ENCODE data around the gene ADAMTS8. TPM values are rescaled to one million over a fixed set of nuclear protein-coding genes. Genes with fewer than 3 reads are reported as not detected.

The ADAMTS8 gene
- total RNA-seq, 1 donor from 2014 or later: not detected

GRCh38 chr11:130388607-130389205, 39.7 kb downstream of the ADAMTS8 start:
- Histone ChIP-seq H3K36me3 (ENCODE audit: control insufficient read depth, insufficient read depth, low read length) (no peaks in the 10 kb centered on the region), H3K27me3 (ENCODE audit: control insufficient read depth, insufficient read depth, low read length) (peaks cover 25% of the 10 kb centered on the region), H3K4me3 (ENCODE audit: low read depth, low read length) (no peak overlapping the region)
- TF ChIP-seq, protein P1, sequence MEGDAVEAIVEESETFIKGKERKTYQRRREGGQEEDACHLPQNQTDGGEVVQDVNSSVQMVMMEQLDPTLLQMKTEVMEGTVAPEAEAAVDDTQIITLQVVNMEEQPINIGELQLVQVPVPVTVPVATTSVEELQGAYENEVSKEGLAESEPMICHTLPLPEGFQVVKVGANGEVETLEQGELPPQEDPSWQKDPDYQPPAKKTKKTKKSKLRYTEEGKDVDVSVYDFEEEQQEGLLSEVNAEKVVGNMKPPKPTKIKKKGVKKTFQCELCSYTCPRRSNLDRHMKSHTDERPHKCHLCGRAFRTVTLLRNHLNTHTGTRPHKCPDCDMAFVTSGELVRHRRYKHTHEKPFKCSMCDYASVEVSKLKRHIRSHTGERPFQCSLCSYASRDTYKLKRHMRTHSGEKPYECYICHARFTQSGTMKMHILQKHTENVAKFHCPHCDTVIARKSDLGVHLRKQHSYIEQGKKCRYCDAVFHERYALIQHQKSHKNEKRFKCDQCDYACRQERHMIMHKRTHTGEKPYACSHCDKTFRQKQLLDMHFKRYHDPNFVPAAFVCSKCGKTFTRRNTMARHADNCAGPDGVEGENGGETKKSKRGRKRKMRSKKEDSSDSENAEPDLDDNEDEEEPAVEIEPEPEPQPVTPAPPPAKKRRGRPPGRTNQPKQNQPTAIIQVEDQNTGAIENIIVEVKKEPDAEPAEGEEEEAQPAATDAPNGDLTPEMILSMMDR (IDR thresholded peaks at IDR 0.05; ENCODE audit: insufficient read depth, low read length, poor library complexity, severe bottlenecking): no peak
- DNase-seq (ENCODE audit: low read depth): no peak

- DNase-seq (ENCODE audit: low read depth): no peak
- no peaks in the 10 kb centered on the region for H3K36me3 ChIP-seq (ENCODE audit: control insufficient read depth, insufficient read depth, low read length)
- TF ChIP-seq, protein P1 (IDR thresholded peaks at IDR 0.05; ENCODE audit: insufficient read depth, low read length, poor library complexity, severe bottlenecking): no peak
- H3K27me3 ChIP-seq (ENCODE audit: control insufficient read depth, insufficient read depth, low read length): peaks cover 7% of the 10 kb centered on the region
- H3K4me3 ChIP-seq (ENCODE audit: low read depth, low read length): no peak overlapping the region
Observed at GRCh38 chr11:130386056-130386455, 42.4 kb downstream of the ADAMTS8 start.

DNA sequence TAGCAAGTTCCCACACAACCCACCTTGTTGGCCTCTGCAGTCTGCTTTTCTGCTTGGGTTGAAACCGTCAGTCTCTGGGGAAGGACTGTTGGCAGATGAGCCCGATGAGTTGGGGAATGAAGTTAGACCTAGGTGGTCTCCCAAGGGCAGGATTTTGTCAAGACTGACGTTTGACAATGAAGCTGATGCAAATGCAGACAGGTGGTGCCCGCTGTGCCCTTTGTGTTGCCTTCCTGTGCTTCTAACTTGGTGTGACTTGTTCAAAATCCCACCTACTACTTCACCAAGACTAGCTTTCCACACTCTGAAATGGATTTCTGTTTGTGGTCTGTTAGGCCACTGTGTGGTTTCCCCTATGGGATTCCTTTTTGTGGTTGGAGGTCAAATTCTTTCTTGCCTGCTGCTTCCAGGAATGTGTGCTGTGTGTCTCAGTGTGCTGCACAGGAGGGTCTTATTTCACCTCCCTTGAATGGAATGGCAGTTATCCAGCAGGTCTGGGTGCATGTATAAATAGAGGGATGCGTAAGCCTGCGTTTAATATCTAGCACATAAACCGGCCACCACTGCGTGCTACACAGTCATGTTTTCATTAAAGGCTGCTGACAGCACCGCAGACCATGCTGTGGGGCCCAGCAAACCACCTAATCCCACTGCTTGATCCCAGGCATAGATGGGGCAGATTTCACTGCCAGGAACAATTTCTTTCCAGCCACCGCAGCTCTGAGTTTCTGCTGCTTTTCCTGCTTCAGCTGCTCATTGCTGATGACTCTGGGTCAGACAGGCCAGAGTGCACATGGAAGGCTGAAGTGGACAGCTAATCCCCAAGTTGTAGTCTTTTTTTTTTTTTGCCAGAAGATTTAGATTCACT, 44.8 kb downstream of the ADAMTS8 start:
- DNase-seq (ENCODE audit: low read depth): peak; percentile 99
- peaks cover 7% of the 10 kb centered on the region for H3K27me3 ChIP-seq (ENCODE audit: control insufficient read depth, insufficient read depth, low read length)
- H3K4me3 ChIP-seq (ENCODE audit: low read depth, low read length): no peak overlapping the region
- TF ChIP-seq, protein P1 (IDR thresholded peaks at IDR 0.05; ENCODE audit: insufficient read depth, low read length, poor library complexity, severe bottlenecking): no peak
- H3K36me3 ChIP-seq (ENCODE audit: control insufficient read depth, insufficient read depth, low read length): no peaks in the 10 kb centered on the region

- Histone ChIP-seq H3K4me3 (ENCODE audit: low read depth, low read length) (no peak overlapping the region), H3K27me3 (ENCODE audit: control insufficient read depth, insufficient read depth, low read length) (peaks cover 10% of the 10 kb centered on the region), H3K36me3 (ENCODE audit: control insufficient read depth, insufficient read depth, low read length) (no peaks in the 10 kb centered on the region)
- TF ChIP-seq, protein P1 (IDR thresholded peaks at IDR 0.05; ENCODE audit: insufficient read depth, low read length, poor library complexity, severe bottlenecking): no peak
- DNase-seq (ENCODE audit: low read depth): no peak
Observed at GRCh38 chr11:130381317-130381716, 47.1 kb downstream of the ADAMTS8 start.

DNA sequence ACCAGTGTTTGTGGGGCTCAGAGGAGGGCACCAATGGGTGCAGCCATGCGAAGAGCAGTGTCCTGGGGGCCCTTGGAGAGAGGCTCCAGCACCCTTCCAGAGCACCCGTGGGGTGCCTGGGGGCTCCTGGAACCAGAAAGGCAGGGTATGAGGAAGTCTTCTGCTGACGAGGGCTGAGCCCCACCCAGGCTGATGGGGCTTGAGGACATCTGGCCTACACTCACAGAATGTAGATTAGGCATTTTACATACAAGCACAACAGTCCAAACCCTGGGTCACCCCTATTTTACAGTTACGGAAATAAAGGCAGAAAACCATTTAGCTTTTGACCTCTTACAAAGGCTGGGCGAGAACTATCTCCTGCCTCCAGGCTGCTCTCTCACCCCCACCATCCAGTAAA, 47.6 kb downstream of the ADAMTS8 start:
- no peak for DNase-seq (ENCODE audit: low read depth)
- TF ChIP-seq, protein P1 (IDR thresholded peaks at IDR 0.05; ENCODE audit: insufficient read depth, low read length, poor library complexity, severe bottlenecking): no peak
- peaks cover 11% of the 10 kb centered on the region for H3K27me3 ChIP-seq (ENCODE audit: control insufficient read depth, insufficient read depth, low read length)
- no peak overlapping the region for H3K4me3 ChIP-seq (ENCODE audit: low read depth, low read length)
- no peaks in the 10 kb centered on the region for H3K36me3 ChIP-seq (ENCODE audit: control insufficient read depth, insufficient read depth, low read length)

Data from kidney epithelial cell (primary cell).